Measurements from ENCODE around the gene TMEM62. TPM values are rescaled to one million over a fixed set of nuclear protein-coding genes. Genes with fewer than 3 reads are reported as not detected.

TMEM62 gene
- total and polyA plus RNA-seq, 2 of the 8 experiments (the other 6 are each of a cell fraction or from before 2014, with no cell fraction given): 2.0 to 4.0 TPM

- no peaks in the 10 kb centered on the region for H3K79me1 ChIP-seq (ENCODE audit: low read depth, low read length)
- H3K4me1 ChIP-seq (replicated peaks in 1 of 4; ENCODE audit: control insufficient read depth in 3 of 4, insufficient read depth in 4 of 4, low read length in 3 of 4): peaks cover 0 to 2% (median 0%) of the 10 kb centered on the region in 4 experiments; a peak in 1 of 7 replicates
- no peak overlapping the region for H2AFZ ChIP-seq (ENCODE audit: low read length)
- H3K18ac ChIP-seq (ENCODE audit: extremely low read depth, low read length): no peak overlapping the region
- H2BK15ac ChIP-seq (ENCODE audit: low read length): no peak overlapping the region
- peaks cover 0 to 2% (median 0%) of the 10 kb centered on the region in 4 experiments; a peak in 3 of 7 replicates for H3K27me3 ChIP-seq (replicated peaks in 1 of 4; ENCODE audit: control insufficient read depth in 3 of 4, extremely low read depth in 1 of 4, insufficient read depth in 3 of 4, low read length in 3 of 4)
- H3K9me3 ChIP-seq (ENCODE audit: insufficient read depth in 2 of 2, low read depth in 1 of 2, low read length in 1 of 2): no peaks in the 10 kb centered on the region
- TF ChIP-seq BACH1 (IDR thresholded peaks at IDR 0.05; ENCODE audit: low read length) (no peak), RXRA (IDR thresholded peaks at IDR 0.05; ENCODE audit: insufficient read depth, low read depth, low read length) (no peak), HDAC6 (IDR thresholded peaks at IDR 0.05; ENCODE audit: low read depth, low read length) (no peak)
- H4K91ac ChIP-seq (replicated peaks; ENCODE audit: insufficient read length, low read length): no peak overlapping the region
- no peak for DNase-seq (ENCODE audit: low read depth in 1 of 2, low spot score in 2 of 2)
- H3K79me2 ChIP-seq (ENCODE audit: control insufficient read depth in 1 of 2, insufficient read depth in 2 of 2, low read length in 2 of 2): no peaks in the 10 kb centered on the region
- WGBS, 2 experiments (ENCODE audit: extremely low coverage in 1 of 2, insufficient coverage in 1 of 2, insufficient read length in 1 of 2, insufficient replicate concordance in 2 of 2, low coverage in 1 of 2, low lambda C conversion rate in 2 of 2, missing lambda C conversion rate in 1 of 2): 88% methylated on average over 2 of the region's 2 CpGs; no CpG with 5 or more reads in 1 of the 2 experiments
- H2BK20ac ChIP-seq (ENCODE audit: low read length): no peak overlapping the region
- H3K4me2 ChIP-seq (ENCODE audit: insufficient read depth in 1 of 2, low read depth in 2 of 2, low read length in 2 of 2): no peak overlapping the region
- no peak overlapping the region for H2AK5ac ChIP-seq (ENCODE audit: low read depth, low read length)
- no peak overlapping the region for H4K8ac ChIP-seq (ENCODE audit: extremely low read depth, insufficient read depth, low read length)
- no peak overlapping the region for H3K4me3 ChIP-seq (ENCODE audit: extremely low read depth in 1 of 4, insufficient read depth in 2 of 4, low read depth in 3 of 4, low read length in 4 of 4)
- no peaks in the 10 kb centered on the region for H3K36me3 ChIP-seq (ENCODE audit: control insufficient read depth in 2 of 4, insufficient read depth in 4 of 4, low read length in 3 of 4)
- H3K56ac ChIP-seq (replicated peaks; ENCODE audit: insufficient read length, low read depth, low read length): no peak overlapping the region
- H3K23ac ChIP-seq (ENCODE audit: insufficient read length): no peak overlapping the region
- peaks cover 8% of the 10 kb centered on the region for H3K23me2 ChIP-seq (ENCODE audit: low read depth, low read length)
- H2BK12ac ChIP-seq (ENCODE audit: low read depth, low read length): no peak overlapping the region
- no peak overlapping the region for H2BK120ac ChIP-seq (replicated peaks; ENCODE audit: low read depth, low read length)
- no peak overlapping the region for H3K14ac ChIP-seq (ENCODE audit: insufficient read length)
- no peaks in the 10 kb centered on the region for H4K20me1 ChIP-seq (replicated peaks in 1 of 2; ENCODE audit: control insufficient read depth in 1 of 2, insufficient read depth in 2 of 2, low read length in 2 of 2)
- H3K4ac ChIP-seq (replicated peaks; ENCODE audit: insufficient read length, low read depth, low read length): no peak overlapping the region
- ChIA-PET POLR2A (ENCODE audit: partially characterized antibody) (interaction anchor here (2.0 kb wide), 1 partner anchor 12 kb away, joined by 7 read pairs; the partner anchor contains the start of gene UBR1), CTCF (ENCODE audit: partially characterized antibody) (interaction anchor here (0.6 kb wide), 1 partner anchor 150 kb away, joined by 3 read pairs; no protein-coding TSS in a partner anchor)
- no peak overlapping the region for H3K27ac ChIP-seq (ENCODE audit: low read depth, low read length)
- no peak overlapping the region for H4K5ac ChIP-seq (ENCODE audit: insufficient read length, low read depth, low read length)
- no peak for FAIRE-seq
- no peak overlapping the region for H2BK5ac ChIP-seq (ENCODE audit: low read depth, low read length)
- H3K9ac ChIP-seq (replicated peaks in 1 of 4; ENCODE audit: extremely low read depth in 1 of 4, low read depth in 3 of 4, low read length in 3 of 4): no peak overlapping the region
Observed at GRCh38 chr15:43118829-43119228, 14.6 kb upstream of the TMEM62 start.
